EH (cell line): ENCODE results near the gene CRB2.

Source experiments
- DNase-seq: peaks from one replicate; pipeline ENCODE4 v3.0.0-alpha.2; 2015; ENCODE audit warnings: low read depth

The CRB2 gene

GRCh38 chr9:123348317-123348992, 7.5 kb upstream of the CRB2 start:
- no peak for DNase-seq

- DNase-seq: no peak
Measured at GRCh38 chr9:123349033-123349432, 7.0 kb upstream of the CRB2 start.

- peak; percentile 63 for DNase-seq
Measured at GRCh38 chr9:123349691-123350480, 6.1 kb upstream of the CRB2 start.

GRCh38 chr9:123350590-123351310, 5.2 kb upstream of the CRB2 start:
- no peak for DNase-seq

GRCh38 chr9:123353041-123353440, 3.0 kb upstream of the CRB2 start:
- DNase-seq: no peak

GRCh38 chr9:123353984-123354591, 1.9 kb upstream of the CRB2 start:
- DNase-seq: peak; percentile 61

GRCh38 chr9:123354806-123355508, 1.0 kb upstream of the CRB2 start:
- no peak for DNase-seq

GRCh38 chr9:123356851-123357742, 1.1 kb downstream of the CRB2 start:
- no peak for DNase-seq

GRCh38 chr9:123357743-123358059, 1.7 kb downstream of the CRB2 start:
- no peak for DNase-seq

- DNase-seq: no peak
Measured at GRCh38 chr9:123358181-123358905, 2.3 kb downstream of the CRB2 start.

- no peak for DNase-seq
Measured at GRCh38 chr9:123359106-123359505, 3.1 kb downstream of the CRB2 start.

- no peak for DNase-seq
Measured at GRCh38 chr9:123359546-123359945, 3.5 kb downstream of the CRB2 start.

- DNase-seq: peak; percentile 19
Measured at GRCh38 chr9:123360161-123361085, 4.4 kb downstream of the CRB2 start.

- DNase-seq: no peak
Measured at GRCh38 chr9:123361086-123361730, 5.2 kb downstream of the CRB2 start.

- no peak for DNase-seq
Measured at GRCh38 chr9:123361731-123362510, 5.9 kb downstream of the CRB2 start.

GRCh38 chr9:123362856-123363255, 6.9 kb downstream of the CRB2 start:
- no peak for DNase-seq

GRCh38 chr9:123364241-123364824, 8.3 kb downstream of the CRB2 start:
- peak; percentile 38 for DNase-seq
